Trophoblast cell (in vitro differentiated cells and primary cell): Measurements from ENCODE around the gene STON2.

ENCODE experiments used
- DNase-seq, 2 donors: peaks; one replicate each; pipeline ENCODE4 v3.0.0-alpha.2; 2016
- H2AFZ ChIP-seq: 2 replicates; pipeline ENCODE4 v1.6.1; 2013; ENCODE audit warnings: low read length, moderate library complexity, mild to moderate bottlenecking; ENCODE audit not compliant: insufficient read depth, poor library complexity
- H2AK5ac ChIP-seq: 2 replicates; pipeline ENCODE4 v1.6.1; 2013; ENCODE audit warnings: mild to moderate bottlenecking, low read length
- H2BK120ac ChIP-seq: 2 replicates; pipeline ENCODE4 v1.6.1; 2013; ENCODE audit warnings: low read length, mild to moderate bottlenecking, moderate library complexity; ENCODE audit not compliant: insufficient read depth, poor library complexity
- H2BK12ac ChIP-seq: 2 replicates; pipeline ENCODE4 v1.6.1; 2013; ENCODE audit warnings: mild to moderate bottlenecking, low read length, moderate library complexity
- H2BK5ac ChIP-seq: 2 replicates; pipeline ENCODE4 v1.6.1; 2013; ENCODE audit warnings: low read length, low read depth, moderate library complexity, mild to moderate bottlenecking; ENCODE audit not compliant: poor library complexity
- H3K14ac ChIP-seq: 2 replicates; pipeline ENCODE4 v1.6.1; 2013; ENCODE audit warnings: mild to moderate bottlenecking, low read length
- H3K18ac ChIP-seq: 2 replicates; pipeline ENCODE4 v1.6.1; 2013; ENCODE audit warnings: mild to moderate bottlenecking, low read length
- H3K23ac ChIP-seq: 2 replicates; pipeline ENCODE4 v1.6.1; 2013; ENCODE audit warnings: low read length
- H3K27ac ChIP-seq: 2 replicates; pipeline ENCODE4 v1.5.1; 2013; ENCODE audit warnings: low read depth, mild to moderate bottlenecking, inconsistent platforms, low read length, moderate library complexity
- H3K27me3 ChIP-seq: 2 replicates; pipeline ENCODE4 v1.6.1; 2013; ENCODE audit warnings: inconsistent platforms, mild to moderate bottlenecking, low read length, moderate library complexity; ENCODE audit not compliant: insufficient read depth
- H3K36me3 ChIP-seq, 2 experiments: 1 replicate in 1 of 2; 2 replicates in 1 of 2; pipeline ENCODE4 v1.6.1; 2013; ENCODE audit warnings: low read length in 2 of 2, mild to moderate bottlenecking in 2 of 2, moderate library complexity in 1 of 2; ENCODE audit not compliant: insufficient read depth in 2 of 2, control insufficient read depth in 1 of 2
- H3K4ac ChIP-seq: 2 replicates; pipeline ENCODE4 v1.6.1; 2013; ENCODE audit warnings: low read depth, mild to moderate bottlenecking, low read length, moderate library complexity
- H3K4me1 ChIP-seq, 2 experiments: 1 replicate in 1 of 2; 2 replicates in 1 of 2; pipeline ENCODE4 v1.6.1; 2013; ENCODE audit warnings: low read length in 2 of 2, mild to moderate bottlenecking in 2 of 2, moderate library complexity in 1 of 2; ENCODE audit not compliant: insufficient read depth in 2 of 2, control insufficient read depth in 1 of 2
- H3K4me2 ChIP-seq: 2 replicates; pipeline ENCODE4 v1.6.1; 2013; ENCODE audit warnings: inconsistent platforms, mild to moderate bottlenecking, low read length, moderate library complexity
- H3K4me3 ChIP-seq: 2 replicates; pipeline ENCODE4 v1.5.1; 2013; ENCODE audit warnings: mild to moderate bottlenecking, low read depth, low read length, inconsistent platforms
- H3K79me1 ChIP-seq: one replicate; pipeline ENCODE4 v1.6.1; 2013; ENCODE audit warnings: low read length
- H3K79me2 ChIP-seq: 2 replicates; pipeline ENCODE4 v1.6.1; 2013; ENCODE audit warnings: low read length, mild to moderate bottlenecking; ENCODE audit not compliant: control insufficient read depth, insufficient read depth, poor library complexity
- H3K9ac ChIP-seq: 2 replicates; pipeline ENCODE4 v1.6.1; 2013; ENCODE audit warnings: mild to moderate bottlenecking, low read length
- H3K9me3 ChIP-seq: 2 replicates; pipeline ENCODE4 v1.6.1; 2013; ENCODE audit warnings: low read depth, mild to moderate bottlenecking, control low read depth, inconsistent platforms, low read length; ENCODE audit not compliant: insufficient read depth
- H4K12ac ChIP-seq: 2 replicates; pipeline ENCODE4 v1.6.1; 2013; ENCODE audit warnings: low read depth, mild to moderate bottlenecking, low read length, moderate library complexity
- H4K8ac ChIP-seq: 2 replicates; pipeline ENCODE4 v1.6.1; 2013; ENCODE audit warnings: low read depth, mild to moderate bottlenecking, low read length, moderate library complexity
- H4K91ac ChIP-seq: one replicate; pipeline ENCODE4 v1.6.1; 2013; ENCODE audit warnings: low read depth, mild to moderate bottlenecking, low read length, moderate library complexity
- WGBS: extraction: QIAGEN DNeasy Blood & Tissue Kit; methylation state at CpG from one replicate; pipeline ENCODE4 v1.1.7; 2013; ENCODE audit warnings: missing lambda C conversion rate; ENCODE audit not compliant: insufficient read length, insufficient coverage; ENCODE audit errors: extremely low coverage; 5-methylcytosine and 5-hydroxymethylcytosine counted together

Gene STON2

GRCh38 chr14:81416981-81417380 lies 16.9 kb upstream of the STON2 start:
- Histone ChIP-seq H2AK5ac (no peak overlapping the region), H3K27me3 (no peaks in the 10 kb centered on the region), H3K18ac (no peak overlapping the region), H3K36me3 (peaks cover 0 to 2% of the 10 kb centered on the region in 2 experiments), H3K14ac (no peak overlapping the region), H4K8ac (no peak overlapping the region), H4K91ac (no peak overlapping the region), H3K9ac (no peak overlapping the region), H2AFZ (no peak overlapping the region), H3K4me1 (peaks cover 0 to 3% of the 10 kb centered on the region in 2 experiments), H3K4me3 (no peak overlapping the region), H2BK12ac (no peak overlapping the region), H3K4ac (no peak overlapping the region), H3K4me2 (no peak overlapping the region), H2BK5ac (no peak overlapping the region), H4K12ac (no peak overlapping the region), H3K9me3 (peaks cover 5% of the 10 kb centered on the region), H2BK120ac (no peak overlapping the region), H3K23ac (no peak overlapping the region), H3K79me1 (no peaks in the 10 kb centered on the region), H3K79me2 (peaks cover 2% of the 10 kb centered on the region), H3K27ac (no peak overlapping the region)
- DNase-seq: no peak
- no CpG with 5 or more reads among the region's 7 CpGs for WGBS

- Histone ChIP-seq H3K79me1 (no peaks in the 10 kb centered on the region), H2AFZ (no peak overlapping the region), H3K23ac (no peak overlapping the region), H4K12ac (no peak overlapping the region), H3K36me3 (peaks cover 0 to 2% of the 10 kb centered on the region in 2 experiments), H3K27me3 (no peaks in the 10 kb centered on the region), H3K4me1 (peaks cover 0 to 3% of the 10 kb centered on the region in 2 experiments), H2BK5ac (no peak overlapping the region), H3K14ac (no peak overlapping the region), H2BK12ac (no peak overlapping the region), H2AK5ac (no peak overlapping the region), H4K91ac (no peak overlapping the region), H3K9ac (no peak overlapping the region), H3K4ac (no peak overlapping the region), H3K79me2 (peaks cover 2% of the 10 kb centered on the region), H4K8ac (no peak overlapping the region), H2BK120ac (no peak overlapping the region), H3K4me2 (no peak overlapping the region), H3K27ac (no peak overlapping the region), H3K4me3 (no peak overlapping the region), H3K18ac (no peak overlapping the region), H3K9me3 (peaks cover 5% of the 10 kb centered on the region)
- DNase-seq: peak in 1 of 2 donors; percentile 24
- no CpG with 5 or more reads among the region's 8 CpGs for WGBS
Measured at GRCh38 chr14:81416194-81416952, 16.2 kb upstream of the STON2 start.

GRCh38 chr14:81415781-81416180 lies 15.7 kb upstream of the STON2 start:
- Histone ChIP-seq H3K27me3 (no peaks in the 10 kb centered on the region), H3K4ac (no peak overlapping the region), H3K27ac (no peak overlapping the region), H3K36me3 (peaks cover 0 to 2% of the 10 kb centered on the region in 2 experiments), H4K8ac (no peak overlapping the region), H3K9me3 (peaks cover 5% of the 10 kb centered on the region), H3K4me3 (no peak overlapping the region), H3K9ac (no peak overlapping the region), H3K79me2 (peaks cover 2% of the 10 kb centered on the region), H4K12ac (no peak overlapping the region), H2AK5ac (no peak overlapping the region), H3K79me1 (no peaks in the 10 kb centered on the region), H3K4me1 (peaks cover 0 to 3% of the 10 kb centered on the region in 2 experiments), H4K91ac (no peak overlapping the region), H3K23ac (no peak overlapping the region), H2BK120ac (no peak overlapping the region), H3K18ac (no peak overlapping the region), H2AFZ (no peak overlapping the region), H2BK12ac (no peak overlapping the region), H2BK5ac (no peak overlapping the region), H3K4me2 (no peak overlapping the region), H3K14ac (no peak overlapping the region)
- DNase-seq: no peak
- no CpG with 5 or more reads among the region's 4 CpGs for WGBS

GRCh38 chr14:81414123-81414522 lies 14.0 kb upstream of the STON2 start:
- no peak overlapping the region for H2BK12ac ChIP-seq
- H2AK5ac ChIP-seq: no peak overlapping the region
- no peak overlapping the region for H2AFZ ChIP-seq
- H3K4me1 ChIP-seq: peaks cover under 1 to 3% of the 10 kb centered on the region in 2 experiments
- peaks cover 0 to 2% of the 10 kb centered on the region in 2 experiments for H3K36me3 ChIP-seq
- H3K18ac ChIP-seq: no peak overlapping the region
- no peak overlapping the region for H3K4me2 ChIP-seq
- H3K27ac ChIP-seq: no peak overlapping the region
- H3K23ac ChIP-seq: no peak overlapping the region
- H3K79me1 ChIP-seq: no peaks in the 10 kb centered on the region
- H2BK120ac ChIP-seq: no peak overlapping the region
- no peak overlapping the region for H3K4ac ChIP-seq
- no peak overlapping the region for H3K4me3 ChIP-seq
- no peak overlapping the region for H3K9ac ChIP-seq
- H4K8ac ChIP-seq: no peak overlapping the region
- H3K79me2 ChIP-seq: peaks cover 2% of the 10 kb centered on the region
- H4K12ac ChIP-seq: no peak overlapping the region
- peaks cover 4% of the 10 kb centered on the region for H3K9me3 ChIP-seq
- H3K14ac ChIP-seq: no peak overlapping the region
- H2BK5ac ChIP-seq: no peak overlapping the region
- H4K91ac ChIP-seq: no peak overlapping the region
- WGBS: no CpG with 5 or more reads among the region's 4 CpGs
- no peak for DNase-seq
- no peaks in the 10 kb centered on the region for H3K27me3 ChIP-seq
